H9 (cell line): Measurements from ENCODE around the gene STK38L. TPM values are rescaled to one million over a fixed set of nuclear protein-coding genes. Genes with fewer than 3 reads are reported as not detected.
A peak's percentile ranks its signal among the peaks of the same experiment; 100 is the strongest.

Experiments used
- DNase-seq: peaks from one replicate; pipeline ENCODE4 v3.0.0-alpha.2; 2017
- H2AFZ ChIP-seq: one replicate; pipeline ENCODE4 v1.6.1; 2013; ENCODE audit warnings: mild to moderate bottlenecking, low read length, control low read depth, moderate library complexity
- H2AK5ac ChIP-seq: 2 replicates; pipeline ENCODE4 v1.6.1; 2013; ENCODE audit warnings: low read length, control low read depth, mixed read lengths; ENCODE audit not compliant: insufficient read length
- H2BK120ac ChIP-seq: one replicate; pipeline ENCODE4 v1.6.1; 2013; ENCODE audit warnings: low read depth, mild to moderate bottlenecking, low read length, control low read depth, inconsistent platforms; ENCODE audit not compliant: poor library complexity, severe bottlenecking
- H2BK12ac ChIP-seq: 2 replicates; pipeline ENCODE4 v1.6.1; 2013; ENCODE audit warnings: low read length, control low read depth, mixed read lengths, low read depth; ENCODE audit not compliant: insufficient read length
- H2BK15ac ChIP-seq: 2 replicates; pipeline ENCODE4 v1.6.1; 2013; ENCODE audit warnings: low read depth, low read length, control low read depth
- H2BK20ac ChIP-seq: one replicate; pipeline ENCODE4 v1.6.1; 2013; ENCODE audit warnings: low read depth, mild to moderate bottlenecking, low read length, control low read depth, inconsistent platforms; ENCODE audit not compliant: poor library complexity, severe bottlenecking
- H2BK5ac ChIP-seq: 2 replicates; pipeline ENCODE4 v1.6.1; 2013; ENCODE audit warnings: low read length, control low read depth, mixed read lengths; ENCODE audit not compliant: insufficient read length
- H3K14ac ChIP-seq: 2 replicates; pipeline ENCODE4 v1.6.1; 2013; ENCODE audit warnings: low read length, control low read depth; ENCODE audit not compliant: insufficient read depth
- H3K18ac ChIP-seq: 2 replicates; pipeline ENCODE4 v1.6.1; 2013; ENCODE audit warnings: low read depth, mild to moderate bottlenecking, mixed read lengths, low read length, control low read depth; ENCODE audit not compliant: insufficient read length
- H3K23ac ChIP-seq: 2 replicates; pipeline ENCODE4 v1.6.1; 2013; ENCODE audit warnings: low read length, control low read depth, mixed read lengths, low read depth; ENCODE audit not compliant: insufficient read length
- H3K23me2 ChIP-seq: 2 replicates; pipeline ENCODE4 v1.6.1; 2013; ENCODE audit warnings: low read depth, mild to moderate bottlenecking, mixed read lengths, low read length, control low read depth; ENCODE audit not compliant: insufficient read length, poor library complexity, severe bottlenecking
- H3K27ac ChIP-seq: 2 replicates; pipeline ENCODE4 v1.5.1; 2013; ENCODE audit warnings: low read length, control low read depth, mixed read lengths, low read depth; ENCODE audit not compliant: insufficient read length
- H3K27me3 ChIP-seq: 2 replicates; pipeline ENCODE4 v1.6.1; 2013; ENCODE audit warnings: low read length, control low read depth, inconsistent platforms; ENCODE audit not compliant: insufficient read depth
- H3K4ac ChIP-seq: 2 replicates; pipeline ENCODE4 v1.6.1; 2013; ENCODE audit warnings: low read depth, mild to moderate bottlenecking, control low read depth, inconsistent platforms, low read length, moderate library complexity
- H3K4me1 ChIP-seq: 2 replicates; pipeline ENCODE4 v1.6.1; 2013; ENCODE audit warnings: low read length, control low read depth, inconsistent platforms; ENCODE audit not compliant: insufficient read depth
- H3K4me2 ChIP-seq: 2 replicates; pipeline ENCODE4 v1.6.1; 2013; ENCODE audit warnings: low read length, control low read depth, mixed read lengths; ENCODE audit not compliant: insufficient read length, insufficient read depth
- H3K56ac ChIP-seq: 2 replicates; pipeline ENCODE4 v1.6.1; 2013; ENCODE audit warnings: low read depth, mild to moderate bottlenecking, mixed read lengths, low read length, control low read depth; ENCODE audit not compliant: insufficient read length
- H3K79me1 ChIP-seq: 2 replicates; pipeline ENCODE4 v1.6.1; 2013; ENCODE audit warnings: low read depth, mild to moderate bottlenecking, moderate library complexity, low read length, control low read depth, inconsistent platforms; ENCODE audit not compliant: insufficient read depth, poor library complexity, severe bottlenecking
- H3K79me2 ChIP-seq: 2 replicates; pipeline ENCODE4 v1.6.1; 2013; ENCODE audit warnings: low read length, control low read depth, inconsistent platforms; ENCODE audit not compliant: insufficient read depth
- H3K9ac ChIP-seq: 2 replicates; pipeline ENCODE4 v1.6.1; 2013; ENCODE audit warnings: low read length, control low read depth, mixed read lengths; ENCODE audit not compliant: insufficient read length; ENCODE audit errors: extremely low read depth
- H3K9me3 ChIP-seq: one replicate; pipeline ENCODE4 v1.6.1; 2013; ENCODE audit warnings: low read depth, low read length, inconsistent platforms; ENCODE audit not compliant: control insufficient read depth
- H3T11ph ChIP-seq: one replicate; pipeline ENCODE4 v1.6.1; 2013; ENCODE audit warnings: mild to moderate bottlenecking, low read length, control low read depth, inconsistent platforms
- H4K20me1 ChIP-seq: one replicate; pipeline ENCODE4 v1.6.1; 2013; ENCODE audit not compliant: control insufficient read depth, insufficient read length, insufficient read depth
- H4K5ac ChIP-seq: 2 replicates; pipeline ENCODE4 v1.6.1; 2013; ENCODE audit warnings: low read depth, mild to moderate bottlenecking, mixed read lengths, low read length, control low read depth; ENCODE audit not compliant: insufficient read length
- H4K8ac ChIP-seq: replicated peaks from 2 replicates; pipeline ENCODE4 v1.6.1; 2013; ENCODE audit warnings: low read length, control low read depth, mixed read lengths, low read depth; ENCODE audit not compliant: insufficient read length
- H4K91ac ChIP-seq: 2 replicates; pipeline ENCODE4 v1.6.1; 2013; ENCODE audit warnings: low read depth, mild to moderate bottlenecking, moderate library complexity, mixed read lengths, low read length, control low read depth; ENCODE audit not compliant: insufficient read length
- H3K27ac Mint-ChIP-seq, 3 experiments: 2 replicates in 2 of 3; 3 replicates in 1 of 3; pipeline ENCODE4 v1.8.0; 2020 to 2021; ENCODE audit warnings: mixed read lengths in 3 of 3, mild to moderate bottlenecking in 1 of 3, moderate library complexity in 1 of 3
- H3K27me3 Mint-ChIP-seq: 2 replicates; pipeline ENCODE4 v1.8.0; 2021; ENCODE audit warnings: low read depth, mild to moderate bottlenecking, moderate library complexity, mixed read lengths
- H3K36me3 Mint-ChIP-seq, 3 experiments: 2 replicates in 2 of 3; 3 replicates in 1 of 3; pipeline ENCODE4 v1.8.0; 2020 to 2021; ENCODE audit warnings: low read depth in 3 of 3, mixed read lengths in 3 of 3; ENCODE audit not compliant: insufficient read depth in 1 of 3
- H3K4me1 Mint-ChIP-seq, 2 experiments: 2 replicates each; pipeline ENCODE4 v1.8.0; 2020; ENCODE audit warnings: mixed read lengths in 2 of 2
- H3K4me3 Mint-ChIP-seq, 2 experiments: 2 replicates in 1 of 2; 3 replicates in 1 of 2; pipeline ENCODE4 v1.8.0; 2020 to 2021; ENCODE audit warnings: mild to moderate bottlenecking in 2 of 2, mixed read lengths in 2 of 2, moderate library complexity in 1 of 2
- H3K9me3 Mint-ChIP-seq, 2 experiments: 2 replicates in 1 of 2; 3 replicates in 1 of 2; pipeline ENCODE4 v1.8.0; 2020; ENCODE audit warnings: mild to moderate bottlenecking in 2 of 2, mixed read lengths in 2 of 2, moderate library complexity in 1 of 2
- CTCF ChIP-seq: fragments of 200-600 bp; sonication (generic); conservative IDR thresholded peaks from 3 replicates; pipeline ENCODE4 v1.8.0; 2021; ENCODE audit warnings: antibody characterized with exemption, mild to moderate bottlenecking
- WGBS: extraction: QIAGEN DNeasy Blood & Tissue Kit; methylation state at CpG from one replicate; pipeline ENCODE4 v1.1.7; 2013; ENCODE audit warnings: missing lambda C conversion rate, low lambda C conversion rate, mixed read lengths; ENCODE audit not compliant: insufficient read length; ENCODE audit errors: extremely low coverage; 5-methylcytosine and 5-hydroxymethylcytosine counted together
- total RNA-seq: library from RNA; stranded (reverse); gene quantifications from 2 replicates; pipeline ENCODE4 v1.2.1, GENCODE V29; 2021

Gene STK38L
- total RNA-seq, 1 experiment from 2014 or later, result 44.9 TPM

GRCh38 chr12:27293463-27293862, 49.4 kb downstream of the STK38L start:
- Mint-ChIP-seq H3K27me3 (no peaks in the 10 kb centered on the region), H3K27ac (peak overlapping the region; percentile 23 to 79 (median 27); a peak in 4 of 7 replicates), H3K36me3 (peaks cover 10 to 13% (median 11%) of the 10 kb centered on the region in 3 experiments), H3K4me1 (peaks cover 30 to 47% of the 10 kb centered on the region in 2 experiments), H3K9me3 (peaks cover 2 to 5% of the 10 kb centered on the region in 2 experiments; a peak in 4 of 5 replicates), H3K4me3 (no peak overlapping the region)
- Histone ChIP-seq H4K8ac (no peak overlapping the region), H2BK12ac (no peak overlapping the region), H4K20me1 (no peaks in the 10 kb centered on the region), H3K23me2 (no peaks in the 10 kb centered on the region), H3K27ac (no peak overlapping the region), H3K23ac (no peak overlapping the region), H3K9ac (no peak overlapping the region), H3K18ac (no peak overlapping the region), H2BK120ac (no peak overlapping the region), H2AFZ (no peak overlapping the region), H3K56ac (no peak overlapping the region), H4K5ac (no peak overlapping the region), H2BK5ac (no peak overlapping the region), H3T11ph (no peak overlapping the region), H3K79me2 (no peaks in the 10 kb centered on the region; the same call in 1 of the 2 replicates), H2BK20ac (no peak overlapping the region), H3K27me3 (no peaks in the 10 kb centered on the region), H3K9me3 (no peaks in the 10 kb centered on the region), H3K14ac (no peak overlapping the region), H2BK15ac (no peak overlapping the region), H3K4ac (no peak overlapping the region), H3K4me1 (peaks cover 5% of the 10 kb centered on the region; the same call in 1 of the 2 replicates), H3K4me2 (no peak overlapping the region), H2AK5ac (no peak overlapping the region), H3K79me1 (no peaks in the 10 kb centered on the region), H4K91ac (no peak overlapping the region)
- no CpG with 5 or more reads among the region's 3 CpGs for WGBS
- TF ChIP-seq CTCF, result no peak
- DNase-seq, result no peak
